ENCODE results near the gene UBA52.
"Not testable (repeated sequence)": the region's sequence is repeated elsewhere in the genome, so short reads cannot be mapped to it uniquely, and the experiment has no call there.

The UBA52 gene

DNA sequence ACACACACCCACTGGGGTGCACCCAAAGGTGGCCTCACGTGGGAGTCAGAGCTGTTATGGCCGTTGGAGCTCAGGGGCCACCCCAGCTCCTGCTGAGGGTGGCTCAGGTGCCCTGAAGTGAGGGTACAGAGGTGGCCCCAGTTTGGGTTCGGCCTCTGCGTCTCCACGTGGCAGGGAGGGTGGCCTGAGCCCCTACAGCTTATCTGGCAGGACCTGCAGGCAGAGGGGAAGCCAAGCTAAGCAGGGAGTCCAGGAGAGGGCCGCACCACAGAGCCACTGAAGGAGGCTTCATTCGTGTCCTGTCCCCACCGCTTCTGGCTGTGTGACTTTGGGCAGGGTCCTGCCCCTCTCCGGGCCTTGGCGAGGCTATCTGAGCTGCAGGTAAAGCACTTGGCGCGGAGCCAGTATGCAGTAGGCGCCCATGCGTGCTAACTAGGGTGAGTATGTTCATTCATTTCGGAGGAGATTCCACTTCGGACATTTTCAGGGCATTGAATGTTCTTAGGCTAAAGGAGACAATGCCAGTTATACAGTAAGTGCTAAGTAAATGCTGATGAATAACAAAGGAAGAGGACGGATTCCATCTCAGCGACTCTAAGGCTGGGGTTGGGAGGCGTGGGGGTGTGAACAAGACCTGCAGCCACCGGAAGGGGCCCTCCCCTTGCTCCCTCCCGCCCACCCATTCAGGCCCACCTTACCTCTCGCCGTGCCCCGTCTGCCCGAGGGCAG lies 21.9 kb downstream of the UBA52 start:
- no peak for DNase-seq (ENCODE audit: low spot score)

DNA sequence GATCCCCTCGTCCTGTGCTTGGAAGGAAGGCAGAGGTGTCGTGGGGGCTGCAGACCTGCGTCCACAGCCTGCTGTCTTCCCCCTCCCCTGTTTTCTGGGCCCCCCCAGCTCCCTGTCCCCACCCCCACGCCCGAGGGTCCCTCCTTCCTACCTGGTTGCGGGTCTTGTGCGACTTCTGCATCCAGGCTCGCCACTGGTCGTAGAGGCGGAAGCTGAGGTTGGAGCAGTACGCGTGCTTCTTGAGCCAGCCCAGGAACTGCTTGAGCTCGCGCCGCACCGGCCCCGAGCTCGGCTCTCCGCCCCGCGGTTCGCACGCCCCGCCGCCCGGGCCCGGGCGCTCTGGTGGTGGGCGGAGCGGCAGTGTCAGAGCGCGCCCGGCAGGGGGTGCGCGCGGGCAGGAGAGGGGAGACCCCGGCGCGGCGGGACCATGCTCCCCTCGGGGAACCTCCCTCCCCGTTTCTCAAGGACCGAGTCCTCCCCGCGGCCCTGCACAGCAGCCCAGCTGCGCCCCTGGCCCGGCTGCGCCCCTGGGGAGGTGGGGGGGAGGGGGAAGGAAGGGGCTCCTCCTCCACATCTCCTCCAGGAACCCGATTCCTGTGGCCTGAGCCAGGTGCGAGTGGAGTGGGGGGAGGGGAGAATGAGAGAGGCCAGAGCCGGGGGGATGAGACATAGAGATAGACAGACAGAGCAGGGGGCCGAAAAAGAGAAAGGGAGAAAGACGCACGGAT lies 22.6 kb downstream of the UBA52 start:
- DNase-seq (ENCODE audit: low spot score): peak; percentile 86

DNA sequence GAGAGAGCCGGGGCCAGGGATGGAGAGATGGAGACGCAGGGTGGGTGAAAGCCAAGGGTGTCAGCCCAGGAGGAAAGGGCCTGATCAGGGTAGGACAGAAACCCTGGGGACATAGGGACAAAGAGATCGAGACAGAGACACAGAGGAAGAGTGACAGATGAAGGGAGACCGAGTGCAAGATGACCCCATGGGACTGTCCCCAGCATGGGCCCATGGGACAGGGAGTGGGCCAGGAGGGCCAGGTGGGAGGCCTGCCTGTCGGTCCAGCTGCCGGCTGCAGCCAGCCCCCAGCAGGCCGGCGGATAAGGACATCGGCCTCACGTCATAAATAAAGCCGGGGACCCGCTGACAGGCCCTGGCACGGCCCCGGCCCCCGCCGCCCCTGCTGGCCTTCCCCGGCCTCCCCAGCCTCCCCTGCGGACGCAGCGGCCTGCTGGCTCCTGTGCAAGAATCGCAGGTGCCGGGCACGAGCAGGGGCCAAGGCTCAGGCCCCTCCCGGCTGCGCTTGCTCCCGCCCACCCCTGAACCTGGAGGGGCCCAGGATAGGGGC lies 23.2 kb downstream of the UBA52 start:
- no peak for DNase-seq (ENCODE audit: low spot score)

DNA sequence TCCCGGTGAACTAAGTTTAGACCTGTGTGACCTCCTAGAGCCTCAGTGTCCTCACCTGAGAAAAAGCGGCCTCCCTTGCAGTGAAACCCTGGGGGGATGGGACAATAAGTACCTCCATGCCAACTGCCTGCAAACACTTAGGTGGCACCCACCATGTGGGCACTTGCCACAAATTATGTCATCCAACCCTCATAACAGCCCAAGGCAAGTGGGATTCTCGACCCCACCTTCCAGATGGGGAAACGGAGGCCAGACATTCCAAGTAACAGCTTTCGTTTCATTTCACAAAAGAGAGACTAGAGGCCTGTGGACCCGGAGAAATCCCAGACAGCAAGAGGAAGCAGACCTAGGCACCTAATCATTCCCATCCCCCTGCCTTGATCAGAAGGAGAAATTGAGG lies 23.8 kb downstream of the UBA52 start:
- no peak for DNase-seq (ENCODE audit: low spot score)

DNA sequence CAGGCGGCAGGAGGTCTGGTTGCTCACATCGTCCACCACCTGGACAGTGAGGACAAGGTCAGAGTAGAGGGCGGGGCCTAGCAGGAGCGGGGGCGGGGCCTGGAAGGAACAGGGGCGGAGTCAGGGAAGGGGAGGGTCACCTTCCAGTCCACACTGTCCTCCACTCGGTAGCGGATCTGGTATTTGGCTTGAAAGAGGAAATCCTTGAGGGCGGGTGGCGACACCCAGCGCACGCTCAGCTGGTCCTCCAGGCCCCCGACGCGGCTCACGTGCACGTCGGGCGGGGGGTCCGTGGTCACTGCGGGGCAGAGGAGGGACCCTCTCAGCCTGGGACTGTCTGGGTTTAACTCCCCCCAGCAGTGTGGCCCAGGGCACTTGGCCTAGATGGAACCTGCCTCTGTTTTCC lies 25.1 kb downstream of the UBA52 start:
- DNase-seq (ENCODE audit: low spot score): no peak

DNA sequence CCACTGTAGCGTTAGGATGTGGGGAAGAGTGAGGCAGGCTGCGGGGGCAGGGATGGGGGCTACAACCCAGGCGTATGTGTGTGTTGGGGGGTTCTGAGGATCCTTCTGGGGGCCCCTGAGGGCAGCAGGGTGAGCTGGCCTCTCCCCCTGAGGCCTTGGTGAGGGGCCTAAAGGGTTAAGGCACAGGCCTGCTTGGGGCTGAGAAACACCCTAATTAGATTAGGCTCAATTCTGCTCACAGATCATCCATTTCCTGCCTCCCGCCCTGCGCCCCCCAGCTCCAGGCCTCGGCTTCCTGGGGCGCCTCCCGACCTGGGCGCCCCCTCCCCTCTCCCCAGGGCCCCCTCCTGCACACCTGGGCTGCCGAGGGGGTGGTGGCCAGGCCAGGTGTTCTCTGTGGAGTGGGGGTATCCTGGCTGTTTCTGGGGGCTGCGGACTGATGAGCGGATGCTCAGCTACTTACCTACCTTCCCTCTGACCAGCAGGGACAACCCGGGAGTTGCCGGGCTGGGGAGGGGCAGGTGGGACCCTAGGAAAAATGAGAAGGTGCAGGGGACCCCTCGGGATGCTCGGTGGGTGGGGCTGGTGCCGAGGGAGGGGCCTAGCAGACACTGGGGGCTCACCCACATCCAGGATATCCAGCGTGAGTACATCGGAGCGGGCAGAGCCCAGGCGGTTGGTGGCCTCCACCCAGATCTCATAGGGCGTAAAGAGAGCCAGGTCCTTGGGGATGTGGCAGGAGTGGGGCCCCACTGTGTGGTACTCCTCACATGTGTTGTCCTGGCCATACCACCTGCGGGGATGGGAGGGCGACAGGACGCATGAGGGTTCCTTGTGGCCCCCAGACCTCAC lies 26.4 kb downstream of the UBA52 start:
- no peak for DNase-seq (ENCODE audit: low spot score)

DNA sequence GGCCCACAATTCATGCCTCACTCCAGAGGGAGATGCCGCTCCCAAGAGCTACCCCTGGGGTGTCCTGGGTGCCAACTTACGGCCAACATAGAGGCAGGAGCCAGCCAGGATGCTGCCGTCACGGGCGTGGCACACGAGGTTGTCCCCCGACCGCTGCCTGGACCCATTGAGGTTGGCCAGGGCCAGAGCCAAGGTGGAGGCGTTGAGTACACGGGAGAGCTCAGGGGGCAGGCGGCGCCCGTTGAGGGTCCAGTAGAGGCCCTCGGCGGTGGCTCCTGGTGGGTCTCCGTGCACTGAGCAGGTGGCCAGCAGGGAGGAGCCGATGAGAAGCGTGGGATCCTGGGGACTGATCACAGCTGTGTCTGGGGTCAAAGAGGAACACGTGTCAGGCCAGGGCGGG lies 27.8 kb downstream of the UBA52 start:
- DNase-seq (ENCODE audit: low spot score): no peak

DNA sequence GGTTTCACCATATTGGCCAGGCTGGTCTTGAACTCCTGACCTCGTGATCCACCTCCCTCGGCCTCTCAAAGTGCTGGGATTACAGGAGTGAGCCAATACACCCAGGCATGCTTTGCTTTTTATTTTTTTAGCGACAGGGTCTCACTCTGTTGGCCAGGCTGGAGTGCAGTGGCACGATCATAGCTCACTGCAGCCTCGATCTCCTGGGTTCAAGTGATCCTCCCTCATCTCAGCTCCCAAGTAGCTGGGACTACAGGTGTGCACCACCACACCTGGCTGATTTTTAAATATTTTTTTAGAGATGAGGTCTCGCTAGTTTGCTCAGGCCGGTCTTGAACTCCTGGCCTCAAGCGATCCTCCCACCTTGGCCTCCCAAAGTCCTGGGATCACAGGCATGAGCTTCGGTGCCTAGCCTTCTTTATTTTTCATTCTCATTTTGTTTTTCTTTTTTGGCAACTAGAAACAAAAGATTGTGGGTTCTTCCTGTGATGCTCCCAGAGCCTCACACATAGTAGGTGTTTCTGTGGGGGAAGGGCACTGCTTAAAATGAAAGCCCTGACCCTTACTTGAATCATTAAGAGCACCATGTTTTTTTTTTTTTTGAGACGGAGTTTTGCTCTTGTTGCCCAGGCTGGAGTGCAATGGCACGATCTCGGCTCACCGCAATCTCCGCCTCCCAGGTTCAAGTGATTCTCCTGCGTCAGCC lies 29.2 kb downstream of the UBA52 start:
- DNase-seq (ENCODE audit: low spot score): not testable (repeated sequence)

DNA sequence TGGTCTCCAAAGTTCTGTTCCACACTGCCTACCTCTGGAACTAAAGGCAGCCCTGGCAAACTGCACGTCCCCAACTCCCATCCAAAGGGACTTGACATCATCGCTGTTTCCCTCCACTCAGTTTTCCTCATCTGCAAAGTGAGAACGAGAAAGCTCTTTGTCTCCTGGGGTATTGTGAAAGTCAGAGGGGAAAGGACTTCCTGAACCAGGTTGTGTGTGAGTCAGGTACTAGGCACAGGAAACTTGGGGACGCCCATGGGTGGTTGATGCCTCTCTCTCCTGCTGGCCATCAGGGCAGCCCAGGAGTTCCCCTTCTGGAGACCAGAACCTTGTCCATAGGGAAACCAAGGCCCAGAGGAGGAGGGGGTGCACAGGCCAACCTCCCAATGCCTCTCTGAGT lies 30.2 kb downstream of the UBA52 start:
- no peak for DNase-seq (ENCODE audit: low spot score)

DNA sequence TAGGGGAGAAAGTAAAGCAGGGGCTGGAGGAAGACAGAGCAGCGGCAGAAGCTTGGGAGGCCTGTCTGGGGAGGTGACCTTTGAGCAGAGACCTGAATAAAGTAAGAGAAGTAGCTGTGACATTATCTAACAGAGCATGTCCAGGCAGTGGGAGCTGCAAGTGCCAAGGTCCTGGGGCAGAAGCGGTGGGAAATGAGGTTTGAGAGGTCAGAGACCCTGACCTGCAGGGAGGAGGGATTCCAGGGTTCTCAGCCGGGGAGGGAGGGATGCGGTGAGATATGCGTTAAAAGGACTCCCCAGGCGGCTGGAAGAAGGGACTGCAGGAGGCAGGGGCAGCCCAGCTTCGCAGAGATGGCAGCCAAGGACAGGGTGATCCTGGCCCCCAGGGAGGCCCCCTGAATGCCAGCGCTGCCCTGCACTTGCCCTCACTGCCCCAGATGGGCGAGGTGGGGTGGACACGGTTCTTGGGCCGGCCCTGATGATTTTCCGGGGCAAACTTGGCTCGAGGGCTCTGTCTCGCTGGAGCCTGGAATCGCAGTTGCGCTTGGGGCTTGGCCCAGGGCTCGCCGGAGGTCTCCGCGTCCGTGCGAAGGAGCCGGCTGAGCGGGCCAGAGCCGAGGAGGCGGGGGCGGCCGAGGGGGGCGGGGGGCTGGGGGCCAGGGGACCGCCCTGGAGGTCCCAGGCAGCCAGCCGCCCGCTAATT lies 31.7 kb downstream of the UBA52 start:
- DNase-seq (ENCODE audit: low spot score): no peak

DNA sequence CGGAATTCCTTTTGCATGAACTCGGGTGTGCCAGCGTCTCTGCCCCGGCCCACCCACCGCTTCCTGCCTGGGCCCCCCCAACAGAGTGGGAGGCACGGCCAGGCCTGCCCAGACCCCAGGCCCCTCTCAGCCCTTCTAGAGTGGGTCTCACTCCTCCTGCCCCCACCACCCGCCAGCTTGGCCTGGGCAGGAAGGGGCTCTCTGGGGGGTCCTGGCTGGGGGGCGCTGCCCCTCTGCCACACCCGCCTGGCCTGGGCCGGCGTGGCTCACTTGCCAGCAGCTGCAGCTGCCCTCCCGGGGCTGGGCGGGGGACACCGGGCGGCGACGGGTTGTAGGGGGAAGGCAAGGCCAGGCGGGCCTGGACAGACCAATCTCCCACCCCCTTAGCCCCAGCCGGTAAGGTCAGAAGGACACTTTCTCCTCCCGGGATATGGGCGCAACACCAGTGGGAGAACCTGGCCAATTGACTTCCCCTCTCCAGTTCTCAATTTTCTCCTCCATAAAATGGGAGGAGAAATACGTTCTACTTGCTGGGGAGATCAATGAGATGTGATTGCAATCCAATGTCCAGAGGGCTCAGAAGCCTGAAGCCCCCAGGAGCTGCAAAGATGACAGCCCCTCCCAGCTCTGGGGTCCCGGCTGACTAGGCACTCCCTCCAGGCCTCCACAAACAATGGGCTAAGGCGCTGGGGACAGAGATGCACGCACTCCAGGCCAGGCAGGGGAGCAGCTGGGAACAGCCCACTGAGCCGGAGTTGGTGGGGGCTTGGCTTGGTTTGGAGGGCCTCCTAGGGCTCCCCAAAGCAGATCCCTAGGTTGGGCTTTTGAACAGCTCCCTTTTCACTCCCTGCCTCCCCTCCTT lies 32.5 kb downstream of the UBA52 start:
- DNase-seq (ENCODE audit: low spot score): no peak

DNA sequence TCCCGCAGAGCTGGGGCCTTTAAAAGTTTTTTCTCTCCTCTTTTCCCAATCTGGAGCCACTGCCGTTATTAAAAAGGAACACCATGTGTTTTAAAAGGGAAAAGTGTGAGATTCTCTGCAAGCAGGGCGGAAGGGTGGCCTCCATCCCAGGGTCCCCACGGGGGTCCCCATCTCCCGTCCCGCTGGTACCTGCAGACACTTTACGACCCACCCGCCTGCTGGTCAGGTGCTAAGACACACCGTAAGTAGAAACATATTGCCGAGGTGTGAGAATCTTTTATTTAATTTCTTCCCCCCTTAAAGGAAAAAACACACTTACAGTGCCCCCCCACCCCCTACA lies 33.1 kb downstream of the UBA52 start:
- no peak for DNase-seq (ENCODE audit: low spot score)

DNA sequence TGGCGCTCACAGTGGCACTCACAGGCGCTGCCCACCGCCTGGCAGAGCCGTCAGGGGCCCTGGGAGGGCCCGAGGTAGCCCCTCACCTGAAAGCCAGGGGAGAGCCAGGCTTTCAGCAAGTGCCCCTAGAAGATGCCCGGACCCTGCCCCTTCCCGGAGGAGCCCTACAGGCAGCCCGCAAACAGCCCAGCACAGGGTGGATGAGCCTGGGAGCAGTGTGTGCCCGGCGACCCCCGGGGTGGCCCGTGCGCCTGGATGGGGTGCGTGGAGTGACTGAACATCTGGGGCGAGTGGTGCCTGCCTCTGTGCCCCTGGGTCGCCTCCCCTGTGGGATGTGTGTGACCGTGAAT lies 33.5 kb downstream of the UBA52 start:
- no peak for DNase-seq (ENCODE audit: low spot score)

DNA sequence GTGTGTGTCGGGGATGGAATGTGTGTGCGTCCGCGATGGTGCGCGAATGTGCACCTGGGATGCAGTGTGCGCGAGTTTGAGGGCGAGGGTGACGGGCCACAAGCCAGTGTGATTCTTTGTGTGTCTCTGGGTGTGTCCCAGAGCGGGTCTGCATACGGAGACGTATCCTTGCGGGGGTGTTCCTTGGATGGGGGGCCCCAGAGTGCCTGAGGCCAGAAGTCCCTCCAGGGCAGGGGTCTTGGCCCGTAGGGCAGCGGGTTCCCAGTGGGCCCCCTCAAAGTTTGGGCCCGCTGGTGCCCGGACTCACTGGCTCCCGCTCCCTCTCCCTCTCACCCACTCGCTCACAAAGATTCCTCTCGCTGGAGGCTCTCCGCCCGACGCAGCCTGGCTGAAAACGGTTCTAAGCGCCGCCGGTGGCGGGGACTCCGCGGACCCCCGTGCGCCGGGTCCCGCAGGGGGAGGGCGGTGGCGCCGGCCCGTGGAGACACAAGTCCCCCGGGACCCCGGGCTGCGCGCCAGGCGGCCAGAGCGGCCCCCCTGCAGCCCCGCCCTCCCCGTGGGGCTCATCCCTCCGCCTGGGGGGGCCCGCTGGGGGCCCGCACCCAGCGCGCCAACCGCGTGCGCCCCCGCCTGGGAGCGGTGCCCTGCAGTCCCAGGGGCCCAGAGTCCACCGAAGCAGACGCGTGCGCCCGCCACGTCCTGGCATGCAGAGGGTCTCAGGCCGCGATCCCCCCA lies 34.1 kb downstream of the UBA52 start:
- no peak for DNase-seq (ENCODE audit: low spot score)

DNA sequence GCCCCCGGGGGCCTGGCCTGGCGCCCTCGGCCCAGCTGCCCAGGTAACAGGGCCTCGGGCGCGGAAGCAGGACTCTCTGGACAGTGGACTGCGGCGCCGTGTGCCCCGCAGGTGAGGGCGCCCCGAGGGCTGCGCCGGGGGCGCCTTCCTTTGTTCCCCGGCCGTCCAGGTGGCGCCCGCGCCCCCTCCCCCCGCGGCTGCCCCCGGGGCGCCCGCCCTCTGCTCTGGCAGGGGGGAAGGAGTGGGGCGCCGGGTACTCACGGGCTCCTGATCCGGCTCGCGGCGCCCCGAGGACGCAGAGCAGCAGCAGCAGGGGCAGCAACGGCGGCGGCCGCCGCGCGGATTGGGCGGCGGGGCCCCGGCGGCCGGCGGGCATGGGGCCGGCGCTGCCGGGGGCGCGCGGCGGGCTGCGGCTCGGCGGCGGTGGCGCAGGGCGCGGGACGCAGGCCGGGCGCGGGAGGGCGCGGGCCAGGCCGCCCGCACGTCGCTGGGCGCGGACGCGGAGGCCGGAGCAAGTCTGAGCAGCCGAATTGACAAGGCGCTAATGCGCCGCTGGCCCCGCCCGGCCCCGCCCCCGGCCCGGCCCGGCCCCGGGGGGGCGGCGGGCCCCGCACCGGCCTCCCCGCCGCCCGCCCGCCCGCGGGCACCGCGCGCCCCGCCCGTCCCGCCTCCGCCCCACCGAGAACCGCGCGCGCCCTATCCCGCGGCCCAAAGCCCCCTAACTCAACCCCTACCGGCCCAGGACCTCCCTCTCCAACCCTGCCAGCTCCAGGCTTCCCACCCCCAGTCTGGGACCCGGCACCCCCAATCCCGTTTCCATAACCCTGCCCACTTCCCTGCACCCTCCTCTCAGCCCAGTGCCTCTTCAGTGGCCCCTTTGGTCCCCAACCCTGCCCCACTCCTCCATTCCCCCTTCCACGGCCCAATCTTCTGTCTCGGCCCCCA lies 34.9 kb downstream of the UBA52 start, which contains the start of gene CRLF1:
TSS of gene CRLF1 (minus strand) at position 519 of the 945 bp plus-strand sequence. CDS start at position 376, 143 bp downstream.
- no peak for DNase-seq (ENCODE audit: low spot score)

DNA sequence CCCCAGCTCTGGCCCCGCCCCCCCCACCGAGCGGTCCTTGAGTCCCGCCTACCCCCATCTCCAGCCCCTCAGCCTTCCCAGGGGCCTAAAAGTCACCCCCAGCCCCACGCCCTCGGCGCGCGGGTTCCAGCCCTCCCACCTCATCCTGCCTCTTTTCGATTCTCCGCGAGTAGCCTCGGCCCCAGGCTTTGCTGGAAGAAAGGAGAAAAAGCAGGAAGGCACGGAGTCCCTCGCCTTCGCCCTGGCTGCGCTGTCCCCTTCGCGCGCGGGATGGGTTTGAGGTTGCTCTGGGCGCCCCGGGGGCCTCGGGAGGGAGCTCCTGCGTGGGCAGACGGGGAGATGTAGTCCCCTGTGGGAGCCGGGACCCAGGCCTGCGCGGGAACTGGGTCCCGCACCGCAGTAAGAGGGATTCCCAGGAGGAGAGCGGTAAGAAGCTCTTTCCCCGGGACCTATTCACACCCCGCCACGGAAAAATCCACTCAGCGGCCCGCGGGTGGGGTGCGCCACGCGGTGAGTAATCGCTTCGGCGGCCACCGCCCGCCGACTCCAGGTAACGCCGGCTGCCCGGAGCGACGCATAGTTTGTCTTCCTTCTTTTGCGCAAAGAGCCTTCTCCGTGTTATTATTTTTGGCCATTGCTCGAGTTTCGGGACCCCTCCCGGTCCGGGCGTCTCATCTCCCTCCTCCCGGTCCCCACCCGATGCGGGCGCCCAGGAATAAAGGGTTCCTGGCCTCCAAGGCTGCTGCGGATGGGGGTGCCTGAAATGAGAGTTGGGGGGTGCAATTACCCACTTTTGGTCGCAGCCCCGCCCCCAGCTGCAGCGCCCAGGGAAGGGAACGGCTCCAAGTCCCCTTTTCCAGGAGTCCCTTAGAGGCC lies 35.8 kb downstream of the UBA52 start:
- no peak for DNase-seq (ENCODE audit: low spot score)

DNA sequence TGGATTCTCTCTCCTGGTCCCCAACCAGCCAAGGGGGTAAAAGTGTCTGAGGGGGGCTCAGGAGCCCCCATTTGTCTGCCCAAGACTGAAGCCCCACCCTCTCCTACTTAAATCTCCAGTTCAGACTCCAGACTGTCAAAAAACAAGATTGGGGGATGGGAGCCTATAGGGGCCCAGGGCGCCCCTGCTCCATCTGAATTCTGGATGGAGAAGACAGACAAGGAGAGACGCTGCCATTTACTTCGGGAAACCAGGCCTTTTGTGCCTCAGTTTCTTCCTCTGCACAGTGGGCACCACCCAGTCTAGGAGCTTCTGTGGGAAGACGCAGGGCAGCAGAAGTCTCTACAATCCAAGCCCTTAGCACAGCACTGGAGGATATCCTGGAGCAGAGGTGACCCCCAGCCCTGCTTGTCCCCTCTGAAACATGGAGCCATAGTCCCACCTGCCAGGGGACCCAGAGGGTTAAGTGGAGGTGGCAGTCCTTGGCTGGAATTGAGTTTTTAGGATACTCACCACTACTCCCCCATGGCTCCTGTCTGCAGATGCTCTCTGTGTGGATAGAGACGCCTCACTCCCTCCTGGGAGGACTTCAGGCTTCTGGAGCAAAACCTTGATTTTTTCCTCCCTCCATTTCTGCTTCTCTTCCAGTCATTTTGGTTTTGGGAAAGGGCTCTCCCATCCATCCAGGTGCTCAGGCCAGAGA lies 36.6 kb downstream of the UBA52 start:
- no peak for DNase-seq (ENCODE audit: low spot score)
